ENCODE data around the gene FBXL16. TPM values are rescaled to one million over a fixed set of nuclear protein-coding genes. Genes with fewer than 3 reads are reported as not detected.

FBXL16 gene
- total RNA-seq, 1 donor from 2014 or later = 0.17 TPM

DNA sequence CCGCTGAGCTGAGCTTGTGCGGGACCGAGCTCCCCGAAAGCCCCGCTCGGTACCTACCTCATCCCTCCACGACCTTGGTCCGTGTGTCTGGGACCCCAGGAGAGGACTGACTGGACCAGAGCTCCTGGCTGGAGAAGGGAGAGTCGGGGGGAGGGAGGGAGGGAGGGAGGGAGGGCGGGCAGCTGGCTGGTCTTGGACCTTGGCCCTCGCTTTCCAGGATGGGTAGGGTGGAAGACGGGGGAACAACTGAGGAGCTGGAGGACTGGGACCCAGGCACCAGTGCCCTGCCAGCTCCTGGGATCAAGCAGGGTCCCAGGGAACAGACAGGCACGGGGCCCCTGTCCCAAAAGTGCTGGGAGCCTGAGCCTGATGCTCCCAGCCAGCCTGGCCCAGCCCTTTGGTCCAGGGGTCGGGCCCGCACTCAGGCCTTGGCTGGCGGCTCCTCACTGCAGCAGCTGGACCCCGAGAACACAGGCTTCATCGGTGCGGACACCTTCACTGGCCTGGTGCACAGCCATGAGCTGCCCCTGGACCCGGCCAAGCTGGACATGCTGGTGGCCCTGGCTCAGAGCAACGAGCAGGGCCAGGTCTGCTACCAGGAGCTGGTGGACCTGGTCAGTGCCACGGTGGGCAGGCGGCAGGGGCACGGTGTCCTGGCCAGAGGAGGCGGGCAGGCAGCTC lies 29.6 kb downstream of the FBXL16 start:
- TF ChIP-seq, protein P1, sequence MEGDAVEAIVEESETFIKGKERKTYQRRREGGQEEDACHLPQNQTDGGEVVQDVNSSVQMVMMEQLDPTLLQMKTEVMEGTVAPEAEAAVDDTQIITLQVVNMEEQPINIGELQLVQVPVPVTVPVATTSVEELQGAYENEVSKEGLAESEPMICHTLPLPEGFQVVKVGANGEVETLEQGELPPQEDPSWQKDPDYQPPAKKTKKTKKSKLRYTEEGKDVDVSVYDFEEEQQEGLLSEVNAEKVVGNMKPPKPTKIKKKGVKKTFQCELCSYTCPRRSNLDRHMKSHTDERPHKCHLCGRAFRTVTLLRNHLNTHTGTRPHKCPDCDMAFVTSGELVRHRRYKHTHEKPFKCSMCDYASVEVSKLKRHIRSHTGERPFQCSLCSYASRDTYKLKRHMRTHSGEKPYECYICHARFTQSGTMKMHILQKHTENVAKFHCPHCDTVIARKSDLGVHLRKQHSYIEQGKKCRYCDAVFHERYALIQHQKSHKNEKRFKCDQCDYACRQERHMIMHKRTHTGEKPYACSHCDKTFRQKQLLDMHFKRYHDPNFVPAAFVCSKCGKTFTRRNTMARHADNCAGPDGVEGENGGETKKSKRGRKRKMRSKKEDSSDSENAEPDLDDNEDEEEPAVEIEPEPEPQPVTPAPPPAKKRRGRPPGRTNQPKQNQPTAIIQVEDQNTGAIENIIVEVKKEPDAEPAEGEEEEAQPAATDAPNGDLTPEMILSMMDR (IDR thresholded peaks at IDR 0.05; ENCODE audit: insufficient read depth, low read length, poor library complexity, severe bottlenecking) = no peak
- Histone ChIP-seq H3K36me3 (ENCODE audit: control insufficient read depth, insufficient read depth, low read length) (no peaks in the 10 kb centered on the region), H3K4me3 (ENCODE audit: low read depth, low read length) (peak overlapping the region; percentile 22), H3K27me3 (ENCODE audit: control insufficient read depth, insufficient read depth, low read length) (peaks cover 21% of the 10 kb centered on the region)
- DNase-seq (ENCODE audit: low read depth) = no peak

DNA sequence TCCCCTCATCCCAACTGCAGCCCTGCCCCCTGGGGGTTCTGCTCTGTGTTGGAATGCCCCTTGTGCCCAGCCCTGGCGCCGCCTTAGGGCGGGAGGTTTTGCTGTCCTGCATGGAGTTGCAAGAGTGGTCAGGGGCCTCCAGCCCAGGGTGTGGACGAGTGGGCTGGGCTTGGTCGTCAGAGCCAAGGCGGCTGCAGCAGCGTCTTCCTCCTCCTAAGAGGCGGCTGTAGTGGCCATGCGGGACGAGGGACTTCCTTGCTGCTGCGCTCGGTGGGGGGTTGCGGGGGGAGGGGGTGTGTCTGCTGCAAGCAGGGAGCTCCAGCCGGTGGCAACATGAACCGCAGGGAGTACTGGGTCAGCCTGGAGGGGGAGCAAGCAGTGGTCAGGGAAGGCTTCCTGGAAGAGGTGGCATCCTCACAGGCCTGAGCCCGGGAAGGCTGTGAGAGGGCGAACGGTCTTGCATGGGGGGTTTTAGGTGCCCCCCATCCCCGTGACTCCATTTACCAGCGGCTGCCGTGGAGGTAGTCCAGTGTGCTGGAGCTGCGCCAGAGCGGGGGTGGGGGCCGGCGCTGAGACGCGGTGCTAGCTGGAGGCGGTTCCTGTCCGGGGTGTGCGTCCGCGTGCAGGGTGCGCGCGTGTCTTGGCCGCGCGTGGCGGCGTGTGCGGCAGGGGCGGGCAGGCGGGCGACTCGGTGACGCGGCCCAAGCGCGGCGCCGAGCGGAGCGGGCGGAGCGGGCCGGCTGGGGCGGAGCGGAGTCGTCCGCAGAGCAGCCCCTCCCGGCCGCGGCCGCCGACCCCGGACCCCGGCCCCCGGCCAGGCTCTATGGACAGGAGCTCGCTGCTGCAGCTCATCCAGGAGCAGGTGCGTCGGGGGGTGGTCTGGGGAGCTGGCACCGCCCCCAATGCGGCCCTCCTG lies 30.4 kb downstream of the FBXL16 start, which contains the start of gene RHBDL1:
Gene RHBDL1 (plus strand): TSS at position 704 of the 916 bp plus-strand sequence. CDS start 120 bp downstream, at position 824.
- no peak for DNase-seq (ENCODE audit: low read depth)
- Histone ChIP-seq H3K36me3 (ENCODE audit: control insufficient read depth, insufficient read depth, low read length) (no peaks in the 10 kb centered on the region), H3K27me3 (ENCODE audit: control insufficient read depth, insufficient read depth, low read length) (peaks cover 21% of the 10 kb centered on the region), H3K4me3 (ENCODE audit: low read depth, low read length) (peak within 1 kb of the TSS; percentile 28)
- TF ChIP-seq, protein P1 (IDR thresholded peaks at IDR 0.05; ENCODE audit: insufficient read depth, low read length, poor library complexity, severe bottlenecking) = no peak

DNA sequence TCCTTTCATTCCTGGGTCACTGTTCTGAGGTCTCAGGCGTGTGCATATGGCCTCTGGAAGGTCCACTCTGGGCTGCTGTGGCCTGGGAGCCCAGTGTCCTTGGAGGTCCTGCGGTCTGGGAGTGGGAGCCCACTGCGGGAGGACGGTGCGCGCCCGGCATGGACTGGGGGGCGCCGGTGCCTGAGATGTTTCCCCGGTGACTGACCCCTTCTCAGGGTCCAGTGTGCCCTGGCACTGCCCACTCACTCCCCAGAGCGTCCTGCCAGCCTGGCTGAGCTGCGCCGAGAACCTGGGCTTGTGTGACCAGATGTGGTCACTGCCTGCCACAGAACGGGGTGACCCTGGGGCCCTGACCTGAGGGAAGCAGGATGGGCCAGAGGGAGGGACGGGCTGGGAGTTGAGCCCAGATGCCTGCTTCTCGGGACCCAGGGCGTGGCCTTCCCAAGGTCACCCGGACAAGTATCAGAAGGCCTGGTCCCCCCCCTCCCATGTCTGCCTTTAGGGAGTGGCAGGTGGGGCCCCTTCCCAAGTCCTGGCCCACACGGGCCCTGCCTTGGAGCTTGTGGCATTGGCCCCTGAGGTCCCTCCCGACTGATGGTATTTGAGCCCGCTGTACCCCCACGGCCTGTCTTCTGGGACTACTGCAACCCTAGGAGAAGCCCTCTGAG lies 31.3 kb downstream of the FBXL16 start:
- Histone ChIP-seq H3K36me3 (ENCODE audit: control insufficient read depth, insufficient read depth, low read length) (no peaks in the 10 kb centered on the region), H3K27me3 (ENCODE audit: control insufficient read depth, insufficient read depth, low read length) (peaks cover 21% of the 10 kb centered on the region), H3K4me3 (ENCODE audit: low read depth, low read length) (no peak overlapping the region)
- TF ChIP-seq, protein P1 (IDR thresholded peaks at IDR 0.05; ENCODE audit: insufficient read depth, low read length, poor library complexity, severe bottlenecking) = no peak
- no peak for DNase-seq (ENCODE audit: low read depth)

DNA sequence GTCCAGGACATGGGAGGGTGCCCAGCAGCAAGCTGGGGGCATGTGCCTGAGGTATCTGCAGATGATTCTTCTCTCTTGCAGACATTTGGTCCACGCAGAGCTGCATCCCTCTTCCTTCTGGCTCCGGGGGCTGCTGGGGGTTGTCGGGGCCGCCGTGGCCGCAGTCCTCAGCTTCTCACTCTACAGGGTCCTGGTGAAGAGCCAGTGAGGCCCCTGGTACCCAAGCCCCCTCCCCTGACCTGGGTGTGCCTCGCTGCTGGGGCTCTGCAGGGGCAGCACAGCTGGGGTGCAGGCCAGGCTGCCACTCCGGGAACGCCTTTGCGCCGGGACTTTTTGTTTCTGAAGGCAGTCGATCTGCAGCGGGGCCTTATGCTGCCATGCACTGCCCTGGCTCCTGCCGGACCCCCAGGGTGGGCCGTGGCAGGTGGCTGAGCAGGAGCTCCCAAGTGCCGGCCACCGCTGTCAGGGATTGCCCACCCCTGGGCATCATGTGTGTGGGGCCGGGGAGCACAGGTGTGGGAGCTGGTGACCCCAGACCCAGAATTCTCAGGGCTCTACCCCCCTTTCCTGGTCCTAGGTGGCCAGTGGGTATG lies 32.1 kb downstream of the FBXL16 start:
- H3K36me3 ChIP-seq (ENCODE audit: control insufficient read depth, insufficient read depth, low read length) = no peaks in the 10 kb centered on the region
- no peak overlapping the region for H3K4me3 ChIP-seq (ENCODE audit: low read depth, low read length)
- H3K27me3 ChIP-seq (ENCODE audit: control insufficient read depth, insufficient read depth, low read length) = peaks cover 21% of the 10 kb centered on the region
- TF ChIP-seq, protein P1 (IDR thresholded peaks at IDR 0.05; ENCODE audit: insufficient read depth, low read length, poor library complexity, severe bottlenecking) = no peak
- DNase-seq (ENCODE audit: low read depth) = no peak

DNA sequence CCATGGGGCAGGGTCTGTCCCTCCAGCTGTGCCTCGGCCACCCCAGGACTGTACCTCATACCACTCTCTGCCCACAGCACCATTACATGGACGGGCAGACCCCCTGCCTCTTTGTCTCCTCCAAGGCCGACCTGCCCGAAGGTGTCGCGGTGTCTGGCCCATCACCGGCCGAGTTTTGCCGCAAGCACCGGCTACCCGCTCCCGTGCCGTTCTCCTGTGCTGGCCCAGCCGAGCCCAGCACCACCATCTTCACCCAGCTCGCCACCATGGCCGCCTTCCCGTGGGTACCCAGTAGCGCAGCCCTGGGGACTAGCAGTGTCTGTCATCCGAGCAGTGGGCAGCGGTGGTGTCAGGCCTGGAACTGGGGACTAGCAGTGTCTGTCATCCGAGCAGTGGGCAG lies 32.8 kb downstream of the FBXL16 start:
- TF ChIP-seq, protein P1 (IDR thresholded peaks at IDR 0.05; ENCODE audit: insufficient read depth, low read length, poor library complexity, severe bottlenecking) = no peak
- Histone ChIP-seq H3K4me3 (ENCODE audit: low read depth, low read length) (no peak overlapping the region), H3K27me3 (ENCODE audit: control insufficient read depth, insufficient read depth, low read length) (peaks cover 20% of the 10 kb centered on the region), H3K36me3 (ENCODE audit: control insufficient read depth, insufficient read depth, low read length) (no peaks in the 10 kb centered on the region)
- DNase-seq (ENCODE audit: low read depth) = no peak
